SK-N-SH treated with all-trans-retinoic acid at 6 μM for 48 hours (cell line): ENCODE data around the gene TDRD9.

ENCODE experiments used
- ARNTL ChIP-seq: fragments of 450-650 bp; formaldehyde crosslinking; IDR thresholded peaks from 2 replicates; pipeline ENCODE4 v1.5.0; 2020; ENCODE audit warnings: low read depth, mild to moderate bottlenecking, moderate library complexity, borderline replicate concordance
- CREB5 ChIP-seq: fragments of 250-450 bp; sonication (Bioruptor Pico); IDR thresholded peaks from 2 replicates; pipeline ENCODE4 v1.5.1; 2020; ENCODE audit warnings: low read depth, mild to moderate bottlenecking, moderate library complexity
- CSDC2 ChIP-seq: fragments of 250-450 bp; sonication (Bioruptor Pico); IDR thresholded peaks from 2 replicates; pipeline ENCODE4 v1.5.0; 2020; ENCODE audit warnings: mild to moderate bottlenecking, moderate library complexity
- OSR1 ChIP-seq: fragments of 250-450 bp; sonication (Bioruptor Pico); IDR thresholded peaks from 2 replicates; pipeline ENCODE4 v1.8.0; 2022; ENCODE audit warnings: moderate library complexity, mild to moderate bottlenecking, inconsistent platforms
- PATZ1 ChIP-seq: fragments of 250-450 bp; sonication (Bioruptor Pico); IDR thresholded peaks from 2 replicates; pipeline ENCODE4 v1.8.0; 2020; ENCODE audit warnings: mild to moderate bottlenecking, moderate library complexity, borderline replicate concordance
- POU6F1 ChIP-seq: fragments of 250-450 bp; sonication (Bioruptor Pico); IDR thresholded peaks from 2 replicates; pipeline ENCODE4 v1.8.0; 2021; ENCODE audit warnings: low read depth, mild to moderate bottlenecking, moderate library complexity, borderline replicate concordance
- RARB ChIP-seq: fragments of 250-450 bp; sonication (Bioruptor Pico); IDR thresholded peaks from 2 replicates; pipeline ENCODE4 v1.8.0; 2021; ENCODE audit warnings: mild to moderate bottlenecking, moderate library complexity
- SNAI2 ChIP-seq: fragments of 250-450 bp; sonication (Bioruptor Pico); IDR thresholded peaks from 2 replicates; pipeline ENCODE4 v1.5.0; 2020; ENCODE audit warnings: mild to moderate bottlenecking, moderate library complexity
- TOX ChIP-seq: fragments of 250-450 bp; sonication (Bioruptor Pico); IDR thresholded peaks from 2 replicates; pipeline ENCODE4 v1.8.0; 2021; ENCODE audit warnings: mild to moderate bottlenecking, moderate library complexity, borderline replicate concordance
- ZFP3 ChIP-seq: fragments of 250-450 bp; sonication (Bioruptor Pico); IDR thresholded peaks from 2 replicates; pipeline ENCODE4 v1.5.0; 2020; ENCODE audit warnings: mild to moderate bottlenecking, moderate library complexity
- ZFP30 ChIP-seq: fragments of 450-650 bp; formaldehyde crosslinking; IDR thresholded peaks from 2 replicates; pipeline ENCODE4 v1.5.0; 2022; ENCODE audit warnings: mild to moderate bottlenecking, moderate library complexity
- ZNF565 ChIP-seq: fragments of 450-650 bp; formaldehyde crosslinking; conservative IDR thresholded peaks from 2 replicates; pipeline ENCODE4 v1.5.0; 2020; ENCODE audit warnings: low read depth, mild to moderate bottlenecking, moderate library complexity
- ZNF8 ChIP-seq: fragments of 450-650 bp; formaldehyde crosslinking; IDR thresholded peaks from 2 replicates; pipeline ENCODE4 v1.5.0; 2020; ENCODE audit warnings: mild to moderate bottlenecking, moderate library complexity

GRCh38 chr14:104011824-104012517 lies 83.7 kb downstream of the TDRD9 start:
- no peak for TF ChIP-seq CREB5
- TF ChIP-seq PATZ1 (CRISPR knock-in tag): no peak
- no peak for TF ChIP-seq TOX (CRISPR knock-in tag)
- no peak for TF ChIP-seq CSDC2 (CRISPR knock-in tag)
- TF ChIP-seq ZNF565 (CRISPR knock-in tag): no peak
- TF ChIP-seq ARNTL (CRISPR knock-in tag): no peak
- TF ChIP-seq SNAI2 (CRISPR knock-in tag): no peak
- no peak for TF ChIP-seq RARB (CRISPR knock-in tag)
- no peak for TF ChIP-seq POU6F1 (CRISPR knock-in tag)
- TF ChIP-seq ZFP3 (CRISPR knock-in tag): no peak
- no peak for TF ChIP-seq ZNF8 (CRISPR knock-in tag)
- no peak for TF ChIP-seq OSR1 (CRISPR knock-in tag)
- TF ChIP-seq ZFP30 (CRISPR knock-in tag): no peak
